Suprapubic skin (tissue), 4 donors: ENCODE results near the gene IFNW1.

Source experiments
- CTCF ChIP-seq, 2 donors: fragments of 200-600 bp in 1 of 2; fragments of 450-650 bp in 1 of 2; sonication (generic) in 1 of 2; IDR thresholded peaks; one replicate each; pipeline ENCODE4 v1.5.1; 2016 to 2019; ENCODE audit warnings: antibody characterized with exemption in 2 of 2, mild to moderate bottlenecking in 1 of 2, moderate library complexity in 1 of 2
- EP300 ChIP-seq: sonication (generic); formaldehyde crosslinking; IDR thresholded peaks from one replicate; pipeline ENCODE4 v1.6.1; 2017; ENCODE audit warnings: antibody characterized with exemption
- POLR2A ChIP-seq, 2 donors: fragments of 450-650 bp; IDR thresholded peaks; one replicate each; pipeline ENCODE4 v1.6.1; 2017; ENCODE audit warnings: antibody characterized with exemption in 2 of 2, mild to moderate bottlenecking in 2 of 2, moderate library complexity in 2 of 2
- POLR2AphosphoS5 ChIP-seq, 3 donors: sonication (generic); formaldehyde crosslinking; IDR thresholded peaks; one replicate each; pipeline ENCODE4 v1.6.1; 2017; ENCODE audit warnings: antibody characterized with exemption in 3 of 3

DNA sequence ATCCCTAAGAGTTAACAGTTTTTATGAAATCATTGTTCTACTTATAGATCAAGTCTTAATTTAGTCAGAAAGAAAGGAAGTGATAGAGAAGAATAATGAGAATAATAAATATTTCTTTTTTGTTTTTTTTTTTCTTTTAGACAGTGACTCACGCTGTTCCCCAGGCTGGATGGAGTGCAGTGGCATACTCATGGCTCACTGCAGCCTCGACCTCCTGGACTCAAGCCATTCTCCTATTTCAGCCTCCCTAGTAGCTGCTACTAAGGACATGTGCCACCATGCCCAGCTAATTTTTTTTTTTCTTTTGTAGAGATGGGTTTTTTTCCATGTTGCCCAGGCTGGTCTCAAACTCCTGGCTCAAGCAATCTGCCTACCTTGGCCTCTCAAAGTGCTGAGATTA lies 13.9 kb upstream of the IFNW1 start:
- TF ChIP-seq CTCF (IDR thresholded peaks at IDR 0.05): no peak
- TF ChIP-seq POLR2AphosphoS5 (IDR thresholded peaks at IDR 0.05): no peak
- TF ChIP-seq POLR2A (IDR thresholded peaks at IDR 0.05): no peak
- TF ChIP-seq EP300: no peak
